Activated naive CD8-positive, alpha-beta T cell treated with anti-CD3 and anti-CD28 coated beads, Interleukin-2, amount 50 U/mL, for 16 hours (primary cell): ENCODE measurements around the gene GREM2.

Experiments used
- DNase-seq: peaks from one replicate; pipeline ENCODE4 v3.0.0-alpha.2; 2020; ENCODE audit warnings: low read depth, low spot score

Gene GREM2

DNA sequence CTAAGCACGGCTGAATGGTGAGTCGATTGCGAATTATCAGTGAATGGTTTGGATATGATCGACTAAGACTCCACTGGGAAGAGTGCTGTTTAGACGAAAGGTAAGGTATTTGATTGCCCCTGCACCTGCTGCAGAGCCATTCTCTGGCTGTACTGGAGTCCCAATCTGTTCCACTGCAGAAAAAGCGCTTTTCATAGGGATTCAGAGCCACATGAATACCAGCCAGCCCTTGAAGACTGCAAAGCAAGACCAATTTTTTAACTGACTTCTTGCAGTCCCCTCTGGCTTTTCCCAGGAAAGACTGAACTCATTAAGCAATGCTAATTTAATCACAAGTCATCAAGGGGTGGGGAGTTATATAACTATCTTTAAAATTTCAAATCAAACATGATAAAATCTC is 1.3 kb downstream of the GREM2 start:
- no peak for DNase-seq

DNA sequence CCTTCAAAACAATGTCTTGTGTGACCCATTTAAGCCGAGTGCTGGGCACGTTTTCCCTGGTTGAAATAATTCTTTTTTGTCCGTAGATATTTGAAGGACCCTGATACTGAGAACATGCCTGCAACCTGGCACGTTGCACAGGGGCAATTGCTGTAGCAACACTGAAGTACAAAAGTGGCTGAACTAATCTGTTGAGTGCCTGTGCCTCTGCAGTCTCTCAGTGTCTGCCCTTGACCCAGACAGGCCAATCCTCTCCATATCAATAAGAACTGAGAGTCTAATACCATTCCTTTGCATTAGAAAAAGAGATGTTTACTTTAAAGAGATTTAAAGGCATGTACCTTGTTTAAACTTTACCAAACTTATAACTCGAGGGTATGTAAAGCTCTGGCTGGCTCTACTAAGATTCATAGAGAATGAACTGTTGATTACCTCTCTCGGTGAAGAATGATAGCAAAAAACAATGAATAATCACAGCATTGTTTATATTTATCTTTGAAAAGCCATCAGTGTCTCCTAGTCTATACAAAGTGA is 2.4 kb downstream of the GREM2 start:
- no peak for DNase-seq

DNA sequence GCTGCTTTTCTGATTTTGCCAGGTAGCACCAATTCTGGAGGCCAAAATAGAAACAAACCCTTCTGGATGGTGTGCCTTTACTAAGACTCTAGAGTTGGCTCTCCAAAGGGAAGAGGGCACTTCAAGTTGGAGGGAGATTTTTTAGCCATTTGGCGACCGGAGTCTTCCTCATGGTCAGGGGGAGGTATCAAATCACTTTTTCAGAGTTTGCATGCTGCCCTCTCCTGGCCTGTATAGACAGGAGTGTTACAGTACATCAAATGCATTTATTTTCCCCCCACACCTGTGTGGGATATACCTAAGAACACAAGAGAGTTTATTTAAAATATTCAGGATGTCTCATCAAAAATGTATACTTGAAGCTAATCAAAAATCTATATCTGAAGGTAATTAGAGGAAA is 3.2 kb downstream of the GREM2 start:
- DNase-seq = no peak

DNA sequence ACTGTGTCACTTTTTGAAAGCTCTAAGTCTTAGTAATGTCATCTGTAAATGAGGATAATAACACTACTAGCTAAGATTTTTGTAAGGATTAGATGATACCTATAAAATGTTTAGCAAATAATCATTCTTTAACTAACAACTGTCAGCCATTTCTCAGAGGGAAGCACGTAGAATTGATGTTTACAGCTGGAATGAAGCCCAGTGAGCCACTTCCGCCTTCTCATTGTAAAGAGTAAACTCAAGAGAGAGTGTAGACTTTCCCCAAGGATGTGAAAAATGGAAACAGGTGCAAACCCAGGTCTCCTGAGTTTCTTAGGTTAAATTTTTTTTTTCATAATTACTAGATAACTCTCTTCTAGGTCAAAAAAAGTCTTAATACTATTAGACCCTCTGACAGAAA is 4.9 kb downstream of the GREM2 start:
- DNase-seq = no peak

- no peak for DNase-seq
Measured at GRCh38 chr1:240602189-240602588, 9.8 kb downstream of the GREM2 start.

DNA sequence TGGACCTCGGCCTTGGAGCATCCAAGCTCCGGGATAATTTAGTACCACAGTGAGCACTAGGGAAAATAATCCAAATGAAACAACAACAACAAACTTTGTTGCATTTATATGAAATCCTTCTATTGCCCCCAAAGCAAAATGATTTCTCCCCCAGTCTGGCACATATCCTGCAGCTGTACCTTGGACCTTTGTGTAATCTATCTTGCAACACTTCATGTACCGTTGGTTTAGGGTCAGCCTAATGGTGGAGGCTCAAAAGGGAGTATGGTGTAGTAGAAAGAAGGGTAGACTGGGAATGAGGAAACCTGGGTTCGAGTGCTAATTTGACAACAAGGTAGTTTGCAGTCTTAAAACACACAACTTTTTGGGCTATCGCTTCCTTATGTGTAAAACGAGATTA is 12.1 kb downstream of the GREM2 start:
- DNase-seq = no peak

GRCh38 chr1:240599299-240599698 is 12.7 kb downstream of the GREM2 start:
- no peak for DNase-seq

- DNase-seq = no peak
Measured at GRCh38 chr1:240598216-240599001, 13.5 kb downstream of the GREM2 start.

DNA sequence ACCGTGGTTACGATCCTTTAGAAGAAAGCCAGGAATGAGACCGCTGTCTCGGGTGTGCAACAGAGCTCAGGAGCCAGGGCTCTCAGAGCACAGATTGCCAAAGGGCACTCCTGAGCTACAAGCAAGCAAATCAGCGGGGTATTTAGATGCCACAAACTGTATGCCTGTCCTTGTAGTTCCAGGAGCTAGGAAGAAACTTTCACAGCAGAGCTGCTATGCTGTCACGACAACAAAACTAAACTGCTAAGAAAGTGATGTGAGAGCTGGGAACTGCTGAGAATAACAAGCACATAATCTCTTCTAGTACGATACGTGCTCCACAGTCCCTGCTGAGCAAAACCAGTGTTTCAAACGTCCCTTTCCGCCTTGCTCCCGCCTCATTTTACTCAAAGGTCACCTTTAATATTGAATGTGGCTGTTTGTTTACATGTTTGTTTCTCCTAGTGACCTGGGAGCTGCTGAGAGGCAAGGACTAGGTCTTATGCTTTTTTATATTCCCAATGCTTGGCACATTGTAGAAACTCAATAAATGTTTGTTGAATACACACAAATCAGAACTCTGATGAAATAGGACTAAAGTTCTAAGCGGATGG is 14.7 kb downstream of the GREM2 start:
- no peak for DNase-seq

- no peak for DNase-seq
Measured at GRCh38 chr1:240595476-240595875, 16.5 kb downstream of the GREM2 start.

DNA sequence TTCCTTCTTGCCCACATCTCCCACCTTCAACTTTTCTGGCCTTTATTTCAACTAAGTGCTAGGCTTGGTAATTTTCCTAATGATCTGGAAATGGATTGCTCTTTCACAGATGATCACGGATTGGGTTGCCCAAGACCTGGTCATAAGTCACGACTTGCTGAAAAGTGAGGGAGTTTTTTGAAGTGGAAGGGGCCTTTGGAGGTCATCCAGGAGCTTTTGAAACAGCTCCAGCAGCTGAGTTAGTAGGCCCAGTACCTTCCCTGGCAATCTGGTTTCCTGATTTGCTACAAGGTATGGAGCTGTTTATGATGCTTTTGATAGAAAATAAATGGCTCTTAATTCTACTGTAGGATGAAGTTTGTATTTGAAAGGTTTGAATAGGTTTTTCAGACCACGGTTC is 20.4 kb downstream of the GREM2 start:
- no peak for DNase-seq

DNA sequence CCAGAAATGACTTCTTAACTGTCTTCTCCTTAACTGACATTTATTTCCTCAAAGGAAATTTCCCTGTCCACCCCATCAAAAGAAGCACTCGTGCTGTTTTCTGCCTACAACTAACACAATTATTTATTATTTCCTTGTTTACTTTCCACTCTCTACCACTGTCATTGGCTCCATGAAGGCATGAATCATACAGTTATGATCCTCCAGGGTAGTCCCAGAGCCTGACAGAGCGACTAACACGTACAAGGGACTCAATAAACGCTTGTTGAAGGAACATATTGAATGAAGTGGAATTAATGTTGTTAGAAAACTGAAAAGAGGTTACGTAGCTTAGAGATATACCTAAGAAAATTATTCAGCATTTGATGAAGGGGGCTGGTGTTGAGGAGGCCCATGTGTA is 20.9 kb downstream of the GREM2 start:
- no peak for DNase-seq

DNA sequence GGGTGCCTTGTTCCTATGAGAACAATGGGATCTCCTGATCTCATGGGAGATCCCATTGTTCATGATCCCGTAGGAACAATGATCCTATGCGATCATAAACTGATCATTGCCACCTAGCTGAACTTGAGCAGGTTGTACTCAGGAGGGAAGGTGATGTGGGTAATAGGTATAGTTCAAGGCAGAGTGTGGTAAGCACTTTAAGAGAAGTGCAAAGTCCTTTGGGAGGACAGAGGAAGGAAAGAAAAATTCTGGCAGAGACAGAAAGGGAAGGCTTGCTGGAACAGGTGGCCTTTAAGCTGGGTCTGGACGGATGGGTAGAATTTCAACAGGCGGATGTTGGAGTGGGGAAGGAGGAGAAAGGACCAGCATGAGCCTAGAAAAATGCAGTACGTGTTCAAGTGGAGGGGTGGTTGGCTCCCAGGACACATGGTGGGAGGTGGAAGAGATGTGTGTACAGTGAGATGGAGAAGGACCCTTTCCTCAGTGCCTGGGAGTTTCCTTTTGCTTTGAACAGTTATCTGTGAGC is 22.3 kb downstream of the GREM2 start:
- DNase-seq = no peak

DNA sequence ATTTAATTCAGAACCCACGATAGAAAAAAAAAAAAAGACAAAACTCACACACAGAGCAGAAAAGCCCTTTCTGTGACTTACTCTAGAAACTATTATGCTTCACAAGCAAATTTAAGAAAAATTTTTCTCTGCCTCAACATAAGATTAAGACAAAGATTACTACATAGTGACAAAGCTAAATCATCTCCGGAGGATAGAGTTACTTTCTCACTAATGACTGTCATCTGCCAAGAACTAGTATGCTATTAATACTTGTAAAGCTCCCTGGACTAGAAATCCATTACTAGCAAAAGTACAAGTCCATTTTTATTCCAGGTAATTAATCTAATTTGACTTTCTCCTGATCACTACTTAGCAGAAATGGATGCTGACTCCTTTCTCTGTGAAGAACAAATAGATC is 25.9 kb downstream of the GREM2 start:
- DNase-seq = no peak

DNA sequence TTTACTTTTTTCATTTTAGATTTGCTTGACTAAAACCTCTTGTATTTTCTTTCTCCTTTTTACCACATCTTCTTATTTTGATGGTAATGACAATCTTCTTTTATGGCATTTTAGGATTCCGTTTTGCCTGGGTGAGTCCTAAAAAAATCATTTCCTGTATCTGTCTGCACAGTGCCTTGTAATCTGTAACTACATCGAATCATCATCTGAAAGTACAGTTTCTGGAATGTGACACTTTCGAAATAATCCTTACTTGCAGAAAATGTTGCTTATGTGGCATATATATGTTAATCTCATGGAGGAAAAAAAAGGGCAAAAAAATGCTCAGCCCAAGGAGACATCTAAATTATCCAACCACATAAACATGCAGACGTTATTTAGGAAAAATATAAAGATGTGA is 29.0 kb downstream of the GREM2 start:
- no peak for DNase-seq

DNA sequence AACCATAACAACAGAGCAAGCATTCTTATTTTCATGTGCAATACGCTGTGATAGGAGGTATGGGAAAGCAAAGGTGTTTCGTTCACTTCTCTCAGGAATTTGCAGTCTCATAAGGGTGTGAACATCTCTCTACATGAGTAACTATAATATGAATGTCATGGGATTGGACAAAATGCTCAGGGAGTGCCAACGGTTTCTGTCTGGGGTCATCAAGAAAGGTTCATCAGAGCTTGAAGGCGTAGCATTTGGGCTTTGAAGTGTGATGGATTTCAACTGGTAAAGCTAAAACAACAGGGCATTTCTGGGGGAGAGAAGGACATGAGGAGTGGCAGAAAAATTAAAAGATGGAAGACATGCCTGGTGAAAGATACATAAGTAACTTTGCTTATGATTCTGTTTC is 32.4 kb downstream of the GREM2 start:
- no peak for DNase-seq

- DNase-seq = no peak
Measured at GRCh38 chr1:240577095-240577494, 34.9 kb downstream of the GREM2 start.

DNA sequence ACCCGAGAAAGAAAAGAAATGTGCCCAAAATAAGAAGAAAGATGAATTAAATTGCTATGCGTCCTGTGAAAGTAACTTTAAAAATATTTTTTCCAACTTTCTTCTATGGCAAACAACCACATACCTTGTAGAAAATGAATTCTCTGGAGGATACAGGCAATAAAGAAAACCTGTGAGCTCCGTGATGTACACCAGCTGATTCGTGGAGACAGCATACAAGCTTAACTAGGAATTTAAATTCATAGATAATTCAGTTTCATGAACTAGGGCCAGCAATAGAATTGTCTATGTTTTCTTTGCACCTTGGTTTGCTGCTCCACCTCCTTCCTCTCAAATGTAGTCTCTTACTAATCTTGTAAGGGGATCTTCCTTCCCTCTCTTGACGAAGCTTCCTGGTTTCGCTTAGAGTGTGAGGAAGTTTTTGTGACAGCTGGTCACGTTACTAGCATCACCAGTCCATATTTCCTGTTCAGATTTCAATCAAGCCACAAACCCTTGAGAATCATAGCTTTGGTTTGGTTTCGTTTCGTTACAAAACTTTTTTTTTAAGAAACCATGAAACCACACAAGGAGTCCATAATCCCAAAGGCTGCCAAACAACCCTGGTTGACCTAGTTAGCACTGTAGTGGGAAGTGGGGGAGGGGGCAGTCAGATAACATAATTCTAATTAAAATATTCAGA is 35.8 kb downstream of the GREM2 start:
- no peak for DNase-seq

- DNase-seq = no peak
Measured at GRCh38 chr1:240572328-240572727, 39.6 kb downstream of the GREM2 start.

DNA sequence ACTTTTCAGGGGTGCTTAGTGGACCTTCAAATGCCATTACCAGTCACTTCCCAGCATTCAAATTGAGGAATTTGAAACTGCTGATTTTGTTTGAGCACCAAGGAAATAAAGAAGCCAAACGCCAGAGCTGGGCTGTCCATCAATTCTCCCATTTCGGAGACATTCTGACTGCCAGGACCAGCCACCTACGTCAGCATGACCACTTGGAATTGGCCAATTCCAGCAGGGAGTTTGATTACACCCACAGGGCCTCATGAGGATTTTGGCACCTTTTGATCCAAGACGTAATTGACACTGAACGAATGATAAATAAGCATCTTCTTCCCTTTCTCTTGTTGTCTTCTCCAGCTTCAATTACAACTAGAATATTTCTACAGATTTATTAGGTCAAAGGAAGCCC is 40.2 kb downstream of the GREM2 start:
- no peak for DNase-seq

- no peak for DNase-seq
Measured at GRCh38 chr1:240567066-240567465, 44.9 kb downstream of the GREM2 start.

GRCh38 chr1:240562779-240563178 is 49.2 kb downstream of the GREM2 start:
- no peak for DNase-seq
